Omental fat pad (tissue), 4 donors: ENCODE data around the gene CAMK2D. TPM values are rescaled to one million over a fixed set of nuclear protein-coding genes. Genes with fewer than 3 reads are reported as not detected.

Source experiments
- ATAC-seq: fragments of 150-250 bp; one replicate; pipeline ENCODE4 v1.9.1; 2016; ENCODE audit warnings: mild to moderate bottlenecking, moderate library complexity; ENCODE audit not compliant: low FRiP score
- DNase-seq: peaks from one replicate; pipeline ENCODE4 v3.0.0-alpha.2; 2019; ENCODE audit warnings: low spot score
- total RNA-seq, 4 donors: library from RNA; depleted of rRNA; stranded (reverse); fragments of >200 nt; gene quantifications; one replicate each; pipeline ENCODE4 v1.1.0, GENCODE V29; 2016
- TF ChIP-seq, protein P1 (sequence below), 3 donors: fragments of 450-650 bp; IDR thresholded peaks; one replicate each; pipeline ENCODE4 v1.5.1; 2016 to 2017; ENCODE audit warnings: antibody characterized with exemption in 3 of 3, mild to moderate bottlenecking in 3 of 3, moderate library complexity in 2 of 3

CAMK2D gene
- total RNA-seq, 4 donors from 2014 or later = 78.7 to 86.1 (median 83.2) TPM

DNA sequence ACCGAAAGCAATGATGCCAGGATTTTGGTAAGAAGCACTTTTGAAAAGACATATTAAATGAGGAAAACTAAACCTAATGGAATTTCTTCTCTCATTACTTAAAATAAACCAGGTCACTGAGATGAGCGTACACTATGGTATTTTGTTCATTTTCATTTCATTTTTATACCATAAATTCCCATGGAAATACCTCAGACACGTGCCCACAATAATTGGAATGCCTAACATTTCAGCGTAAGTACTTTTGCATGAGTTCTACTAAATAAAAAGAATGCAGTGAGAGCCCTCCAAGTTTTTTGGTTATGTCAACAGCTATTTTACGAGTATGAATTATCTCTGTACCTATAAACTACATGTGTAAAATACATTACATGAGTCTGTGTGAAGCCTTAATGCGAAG, 3.2 kb downstream of the CAMK2D start:
- no peak for ATAC-seq

DNA sequence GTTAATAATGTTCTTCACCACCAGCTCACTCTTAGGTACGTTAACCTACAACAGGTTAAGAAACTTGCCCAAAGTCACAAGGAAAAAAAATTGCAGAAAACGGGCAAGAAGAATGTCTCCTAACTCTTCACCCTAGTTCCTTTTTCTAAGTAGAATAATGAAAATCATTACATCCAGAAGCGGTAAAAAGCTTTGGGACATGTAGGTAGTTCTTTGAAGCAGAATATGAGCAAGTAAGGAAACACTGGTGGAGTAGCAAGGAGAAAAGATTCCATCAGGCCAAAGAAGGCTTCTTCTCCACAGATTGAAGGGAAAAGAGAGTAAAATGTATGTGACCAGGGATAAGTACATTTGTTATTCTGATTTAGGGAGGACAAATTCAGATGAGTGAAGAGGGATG, 4.1 kb downstream of the CAMK2D start:
- TF ChIP-seq, protein P1, sequence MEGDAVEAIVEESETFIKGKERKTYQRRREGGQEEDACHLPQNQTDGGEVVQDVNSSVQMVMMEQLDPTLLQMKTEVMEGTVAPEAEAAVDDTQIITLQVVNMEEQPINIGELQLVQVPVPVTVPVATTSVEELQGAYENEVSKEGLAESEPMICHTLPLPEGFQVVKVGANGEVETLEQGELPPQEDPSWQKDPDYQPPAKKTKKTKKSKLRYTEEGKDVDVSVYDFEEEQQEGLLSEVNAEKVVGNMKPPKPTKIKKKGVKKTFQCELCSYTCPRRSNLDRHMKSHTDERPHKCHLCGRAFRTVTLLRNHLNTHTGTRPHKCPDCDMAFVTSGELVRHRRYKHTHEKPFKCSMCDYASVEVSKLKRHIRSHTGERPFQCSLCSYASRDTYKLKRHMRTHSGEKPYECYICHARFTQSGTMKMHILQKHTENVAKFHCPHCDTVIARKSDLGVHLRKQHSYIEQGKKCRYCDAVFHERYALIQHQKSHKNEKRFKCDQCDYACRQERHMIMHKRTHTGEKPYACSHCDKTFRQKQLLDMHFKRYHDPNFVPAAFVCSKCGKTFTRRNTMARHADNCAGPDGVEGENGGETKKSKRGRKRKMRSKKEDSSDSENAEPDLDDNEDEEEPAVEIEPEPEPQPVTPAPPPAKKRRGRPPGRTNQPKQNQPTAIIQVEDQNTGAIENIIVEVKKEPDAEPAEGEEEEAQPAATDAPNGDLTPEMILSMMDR (IDR thresholded peaks at IDR 0.05) = no peak
- no peak for DNase-seq
- ATAC-seq = no peak

More for the DNA sequence above, 3.2 kb downstream of the CAMK2D start:
- no peak for DNase-seq
- TF ChIP-seq, protein P1 (IDR thresholded peaks at IDR 0.05) = no peak

DNA sequence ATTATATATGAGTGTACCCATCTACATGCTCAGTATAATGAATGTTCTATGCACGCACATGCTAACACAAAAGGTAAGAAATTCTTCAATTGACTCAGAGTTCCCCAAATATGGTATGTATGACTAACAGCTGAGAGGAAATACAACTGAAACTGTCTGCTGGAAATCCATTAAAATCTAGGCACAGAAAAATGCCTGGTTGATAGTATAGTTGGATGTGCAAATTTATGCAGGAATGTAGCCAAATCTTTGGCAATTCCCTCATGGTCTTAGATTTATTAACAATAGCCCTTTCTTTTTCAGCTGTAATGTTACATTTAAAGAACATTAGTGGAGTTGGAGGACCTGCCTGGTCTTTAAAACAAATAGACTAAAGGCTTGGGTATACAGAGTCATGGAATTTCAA, 5.5 kb downstream of the CAMK2D start:
- TF ChIP-seq, protein P1 (IDR thresholded peaks at IDR 0.05) = no peak
- no peak for DNase-seq
- no peak for ATAC-seq

DNA sequence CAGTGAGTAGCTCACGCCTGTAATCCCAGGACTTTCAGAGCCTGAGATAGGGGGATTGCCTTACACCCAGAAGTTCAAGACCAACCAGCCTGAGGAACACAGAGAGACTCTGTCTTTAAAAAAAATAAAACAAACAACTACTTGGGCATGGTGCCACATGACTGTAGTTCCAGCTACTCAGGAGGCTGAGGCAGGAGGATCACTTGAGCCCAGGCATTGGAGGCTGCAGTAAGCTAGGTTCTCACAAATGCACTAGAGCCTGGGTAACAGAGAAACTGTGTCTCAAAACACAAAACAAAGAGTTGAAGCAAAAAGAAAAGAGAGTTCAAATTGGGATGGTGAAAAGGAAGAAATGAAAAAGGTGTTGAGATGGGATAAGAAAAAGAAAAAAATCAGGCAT, 10.8 kb downstream of the CAMK2D start:
- no peak for ATAC-seq
- no peak for DNase-seq
- TF ChIP-seq, protein P1 (IDR thresholded peaks at IDR 0.05) = no peak

DNA sequence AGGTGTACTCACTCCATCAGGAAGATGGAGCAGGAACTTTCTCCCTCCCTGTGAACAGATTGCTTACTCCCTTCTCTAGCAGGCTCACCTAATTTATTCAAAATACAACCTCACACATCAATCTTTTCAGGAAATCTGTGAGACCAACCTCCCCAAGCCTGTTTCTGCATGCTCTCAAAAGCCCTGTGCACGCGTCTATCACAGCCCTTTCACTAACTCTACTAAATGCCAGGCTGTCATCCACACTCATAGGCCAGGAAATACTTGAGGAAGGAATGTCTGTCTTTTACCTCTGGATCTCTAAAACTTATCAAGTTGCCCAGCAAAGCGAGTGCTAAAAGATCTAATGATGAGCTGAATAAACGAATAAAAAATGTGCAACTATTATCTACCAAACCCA, 11.2 kb downstream of the CAMK2D start:
- TF ChIP-seq, protein P1 (IDR thresholded peaks at IDR 0.05) = no peak
- no peak for DNase-seq

DNA sequence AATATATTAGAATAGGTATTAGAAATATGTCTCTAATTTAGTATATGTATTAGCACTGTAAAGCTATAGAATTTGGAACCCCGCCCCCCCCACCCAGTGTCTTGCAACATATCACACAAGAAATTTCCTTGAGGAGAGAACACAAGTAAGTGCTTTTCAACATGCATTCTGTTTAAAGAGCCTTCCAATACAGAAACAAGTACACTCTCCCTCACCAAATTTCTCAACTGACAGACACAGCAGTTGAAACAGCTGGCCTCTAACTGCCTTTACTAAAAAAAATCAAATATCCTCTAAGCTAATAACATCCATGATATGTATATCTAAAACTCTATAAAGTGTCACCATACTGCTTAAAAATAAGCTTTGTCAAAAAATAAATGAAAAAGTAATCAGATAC, 12.4 kb downstream of the CAMK2D start:
- TF ChIP-seq, protein P1 (IDR thresholded peaks at IDR 0.05) = no peak
- ATAC-seq = no peak
- no peak for DNase-seq

More for the DNA sequence above, 11.2 kb downstream of the CAMK2D start:
- ATAC-seq = no peak

DNA sequence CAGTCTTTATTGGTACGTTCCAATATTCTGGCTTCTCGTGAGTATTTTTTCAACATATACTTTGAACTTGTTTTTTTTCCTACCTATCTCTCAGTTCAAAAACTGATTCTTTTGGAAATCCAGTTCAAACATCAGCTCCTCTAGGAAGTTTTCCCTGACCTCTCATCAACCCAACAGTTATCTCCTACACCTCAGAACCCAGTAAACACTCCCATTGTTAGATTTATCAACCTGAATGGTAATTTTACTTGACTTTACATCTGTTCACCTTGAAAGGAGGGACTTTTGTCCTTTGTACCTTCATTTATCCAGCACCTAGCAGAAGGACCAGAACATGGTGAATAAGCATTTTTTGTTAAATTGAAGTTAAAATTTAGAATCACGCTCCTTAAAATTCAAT, 13.6 kb downstream of the CAMK2D start:
- no peak for DNase-seq
- TF ChIP-seq, protein P1 (IDR thresholded peaks at IDR 0.05) = no peak
- no peak for ATAC-seq
